PC-9 (cell line): ENCODE measurements around the gene CMTM3. TPM values are rescaled to one million over a fixed set of nuclear protein-coding genes. Genes with fewer than 3 reads are reported as not detected.

Experiments used
- BruUV-seq: library from RNA; stranded (reverse); fragments of 400-500 nt; replicated peaks from 2 replicates; lab custom pipeline; 2021; lab: Mats Ljungman, UMichigan
- CTCF ChIA-PET: fragments of 300-600 bp; sonication (Branson Sonifier 250); formaldehyde crosslinking; loops from one replicate; lab custom pipeline; 2022; ENCODE audit warnings: antibody characterized with exemption; lab: Charles Lee
- POLR2A ChIA-PET: fragments of 300-600 bp; sonication (Branson Sonifier 250); formaldehyde crosslinking; loops from one replicate; lab custom pipeline; 2022; ENCODE audit warnings: antibody characterized with exemption; ENCODE audit not compliant: unreplicated experiment; lab: Charles Lee
- DNase-seq, 2 experiments: peaks; one replicate each; pipeline versions ENCODE4 v3.0.0 to v3.0.0-alpha.2; 2015 to 2022; ENCODE audit warnings: mixed read lengths in 1 of 2
- H2AFZ ChIP-seq: fragments of 200-600 bp; sonication (generic); 2 replicates; pipeline ENCODE4 v1.8.1; 2017; ENCODE audit warnings: antibody characterized with exemption
- H3F3A ChIP-seq: fragments of 200-600 bp; sonication (generic); 2 replicates; pipeline ENCODE4 v1.8.1; 2017; ENCODE audit warnings: antibody characterized with exemption, mild to moderate bottlenecking, low read depth; ENCODE audit not compliant: insufficient read depth
- H3K27ac ChIP-seq: fragments of 200-600 bp; sonication (generic); 2 replicates; pipeline ENCODE4 v1.6.1; 2016; ENCODE audit warnings: mixed run types
- H3K27me3 ChIP-seq: fragments of 200-600 bp; sonication (generic); 2 replicates; pipeline ENCODE4 v1.6.1; 2016; ENCODE audit warnings: low read depth, mixed run types; ENCODE audit not compliant: insufficient read depth
- H3K36me3 ChIP-seq: fragments of 200-600 bp; sonication (generic); 2 replicates; pipeline ENCODE4 v1.6.1; 2016; ENCODE audit warnings: low read depth, mixed run types
- H3K4me1 ChIP-seq: fragments of 200-600 bp; sonication (generic); replicated peaks from 2 replicates; pipeline ENCODE4 v1.6.1; 2016; ENCODE audit warnings: mixed run types; ENCODE audit not compliant: insufficient read depth
- H3K4me2 ChIP-seq: fragments of 200-600 bp; sonication (generic); 2 replicates; pipeline ENCODE4 v1.6.1; 2017; ENCODE audit warnings: mixed run types
- H3K4me3 ChIP-seq: fragments of 200-600 bp; sonication (generic); 2 replicates; pipeline ENCODE4 v1.6.1; 2016; ENCODE audit warnings: mixed run types
- H3K79me2 ChIP-seq: fragments of 200-600 bp; sonication (generic); 2 replicates; pipeline ENCODE4 v1.6.1; 2017; ENCODE audit warnings: low read depth, mixed run types
- H3K9me2 ChIP-seq: fragments of 200-600 bp; sonication (generic); 2 replicates; pipeline ENCODE4 v1.8.1; 2017; ENCODE audit warnings: mild to moderate bottlenecking; ENCODE audit not compliant: insufficient read depth
- H3K9me3 ChIP-seq: fragments of 200-600 bp; sonication (generic); 2 replicates; pipeline ENCODE4 v1.8.1; 2016; ENCODE audit warnings: low read depth; ENCODE audit not compliant: insufficient read depth
- H4K20me1 ChIP-seq: fragments of 200-600 bp; sonication (generic); 2 replicates; pipeline ENCODE4 v1.8.1; 2017; ENCODE audit not compliant: insufficient read depth
- EZH2 ChIP-seq: fragments of 200-600 bp; sonication (generic); IDR thresholded peaks from 2 replicates; pipeline ENCODE4 v1.8.0; 2017; ENCODE audit warnings: antibody characterized with exemption, low read depth
- intact Hi-C: fragments of 100-400 bp; cut with micrococcal nuclease; formaldehyde crosslinking; loops from one replicate; pipeline ENCODE4 v1.10.0; 2022; ENCODE audit not compliant: unreplicated experiment
- total RNA-seq: library from RNA; stranded (reverse); gene quantifications from 2 replicates; pipeline ENCODE4 v1.2.3, GENCODE V29; 2021
- TF ChIP-seq, protein P1 (sequence below): fragments of 200-600 bp; sonication (generic); conservative IDR thresholded peaks from 2 replicates; pipeline ENCODE4 v1.6.1; 2017; ENCODE audit warnings: mixed run types, antibody characterized with exemption, mild to moderate bottlenecking, moderate library complexity

The CMTM3 gene
- total RNA-seq, 1 experiment from 2014 or later = 32.0 TPM

DNA sequence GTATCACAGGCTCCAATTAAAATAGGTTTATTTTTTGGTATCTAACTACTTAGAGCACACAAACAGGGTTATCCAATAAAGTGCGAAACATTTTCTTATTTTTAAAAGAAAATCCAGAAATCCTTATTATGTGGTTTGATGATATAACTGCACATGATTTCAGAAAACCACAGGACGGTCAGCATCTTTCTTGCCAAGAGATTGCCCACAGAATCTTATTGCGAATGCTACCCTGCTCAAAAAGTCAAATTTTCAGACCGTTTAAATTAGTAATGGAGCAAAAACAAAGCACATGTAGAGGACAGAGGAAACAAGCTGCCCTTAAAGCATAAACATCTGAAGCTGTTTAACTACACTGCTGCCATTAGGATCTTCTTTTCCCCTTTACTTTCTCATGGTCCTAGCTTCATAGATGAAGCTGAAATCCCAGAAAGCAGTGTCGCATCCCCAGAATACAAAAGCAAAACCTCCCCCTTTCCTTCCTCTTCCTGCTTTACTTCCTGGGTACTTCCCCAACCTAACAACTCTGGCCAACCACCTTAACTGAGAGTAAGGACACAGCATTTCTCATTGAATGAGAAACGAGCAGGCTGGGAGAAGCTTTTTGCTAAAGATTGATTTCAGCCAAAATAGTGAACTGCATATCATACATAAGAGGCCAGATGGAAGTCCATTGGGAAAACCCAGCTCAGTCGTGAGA, 48.3 kb downstream of the CMTM3 start:
- Histone ChIP-seq H3K9me2 (no peaks in the 10 kb centered on the region), H3K4me3 (no peak overlapping the region), H3K27ac (no peak overlapping the region), H2AFZ (no peak overlapping the region), H3F3A (peaks cover 7% of the 10 kb centered on the region; the same call in 1 of the 2 replicates), H3K36me3 (no peaks in the 10 kb centered on the region), H3K27me3 (no peaks in the 10 kb centered on the region), H4K20me1 (peaks cover 14% of the 10 kb centered on the region; the same call in 1 of the 2 replicates), H3K4me2 (no peak overlapping the region), H3K9me3 (no peaks in the 10 kb centered on the region), H3K4me1 (0 out of 2 replicates have a peak, but pooled peaks cover 4% of the 10 kb centered on the region), H3K79me2 (peaks cover 15% of the 10 kb centered on the region)
- CTCF ChIA-PET = no interaction called here
- DNase-seq = no peak
- TF ChIP-seq EZH2 = no peak
- TF ChIP-seq, protein P1, sequence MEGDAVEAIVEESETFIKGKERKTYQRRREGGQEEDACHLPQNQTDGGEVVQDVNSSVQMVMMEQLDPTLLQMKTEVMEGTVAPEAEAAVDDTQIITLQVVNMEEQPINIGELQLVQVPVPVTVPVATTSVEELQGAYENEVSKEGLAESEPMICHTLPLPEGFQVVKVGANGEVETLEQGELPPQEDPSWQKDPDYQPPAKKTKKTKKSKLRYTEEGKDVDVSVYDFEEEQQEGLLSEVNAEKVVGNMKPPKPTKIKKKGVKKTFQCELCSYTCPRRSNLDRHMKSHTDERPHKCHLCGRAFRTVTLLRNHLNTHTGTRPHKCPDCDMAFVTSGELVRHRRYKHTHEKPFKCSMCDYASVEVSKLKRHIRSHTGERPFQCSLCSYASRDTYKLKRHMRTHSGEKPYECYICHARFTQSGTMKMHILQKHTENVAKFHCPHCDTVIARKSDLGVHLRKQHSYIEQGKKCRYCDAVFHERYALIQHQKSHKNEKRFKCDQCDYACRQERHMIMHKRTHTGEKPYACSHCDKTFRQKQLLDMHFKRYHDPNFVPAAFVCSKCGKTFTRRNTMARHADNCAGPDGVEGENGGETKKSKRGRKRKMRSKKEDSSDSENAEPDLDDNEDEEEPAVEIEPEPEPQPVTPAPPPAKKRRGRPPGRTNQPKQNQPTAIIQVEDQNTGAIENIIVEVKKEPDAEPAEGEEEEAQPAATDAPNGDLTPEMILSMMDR = no peak
- POLR2A ChIA-PET = no interaction called here
- intact Hi-C loops = no loop called here
- BruUV-seq = no TSS peak

DNA sequence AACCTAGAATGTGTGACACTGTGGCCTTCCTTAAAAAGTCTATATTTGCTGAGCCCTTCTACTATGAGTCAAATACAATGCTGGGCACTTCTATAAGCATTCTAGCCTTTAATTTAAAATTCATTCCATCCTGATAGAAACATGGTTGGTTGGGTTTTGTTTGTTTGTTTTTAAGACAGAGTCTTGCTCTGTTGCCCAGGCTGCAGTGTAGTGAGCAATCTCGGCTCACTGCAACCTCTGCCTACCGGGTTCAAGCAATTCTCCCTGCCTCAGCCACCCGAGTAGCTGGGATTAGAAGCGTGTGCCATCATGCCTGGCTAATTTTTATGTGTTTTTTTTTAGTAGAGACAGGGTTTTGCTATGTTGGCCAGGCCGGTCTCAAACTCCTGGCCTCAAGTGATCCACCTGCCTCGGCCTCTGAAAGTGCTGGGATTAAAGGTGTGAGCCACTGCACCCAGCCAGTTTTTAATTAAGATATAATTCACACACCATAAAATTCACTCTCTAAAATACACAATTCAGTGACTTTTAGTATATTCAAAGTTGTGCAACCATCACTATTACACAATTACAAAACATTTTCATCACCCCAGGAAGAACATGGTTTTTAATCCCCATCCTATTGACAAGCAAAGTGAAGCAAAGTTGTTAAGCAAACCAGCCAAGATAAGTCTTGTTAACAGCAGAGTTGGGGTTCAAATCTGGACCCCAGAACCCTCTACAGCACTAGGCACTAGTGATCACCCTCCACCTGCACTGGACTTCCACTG, 49.3 kb downstream of the CMTM3 start:
- POLR2A ChIA-PET = no interaction called here
- DNase-seq = no peak
- H3K27me3 ChIP-seq = no peaks in the 10 kb centered on the region
- H3K4me2 ChIP-seq = no peak overlapping the region
- no peak overlapping the region for H3K4me3 ChIP-seq
- H3K4me1 ChIP-seq = 0 out of 2 replicates have a peak, but pooled peaks cover 4% of the 10 kb centered on the region
- peaks cover 22% of the 10 kb centered on the region for H3K79me2 ChIP-seq
- H3K27ac ChIP-seq = no peak overlapping the region
- no peak overlapping the region for H2AFZ ChIP-seq
- intact Hi-C loops = no loop called here
- no peaks in the 10 kb centered on the region for H3K9me3 ChIP-seq
- 0 out of 2 replicates have a peak, but pooled peaks cover 3% of the 10 kb centered on the region for H3F3A ChIP-seq
- peaks cover 14% of the 10 kb centered on the region; the same call in 1 of the 2 replicates for H4K20me1 ChIP-seq
- TF ChIP-seq EZH2 = no peak
- TF ChIP-seq, protein P1 = no peak
- no TSS peak for BruUV-seq
- CTCF ChIA-PET = no interaction called here
- no peaks in the 10 kb centered on the region for H3K9me2 ChIP-seq
- no peaks in the 10 kb centered on the region for H3K36me3 ChIP-seq

DNA sequence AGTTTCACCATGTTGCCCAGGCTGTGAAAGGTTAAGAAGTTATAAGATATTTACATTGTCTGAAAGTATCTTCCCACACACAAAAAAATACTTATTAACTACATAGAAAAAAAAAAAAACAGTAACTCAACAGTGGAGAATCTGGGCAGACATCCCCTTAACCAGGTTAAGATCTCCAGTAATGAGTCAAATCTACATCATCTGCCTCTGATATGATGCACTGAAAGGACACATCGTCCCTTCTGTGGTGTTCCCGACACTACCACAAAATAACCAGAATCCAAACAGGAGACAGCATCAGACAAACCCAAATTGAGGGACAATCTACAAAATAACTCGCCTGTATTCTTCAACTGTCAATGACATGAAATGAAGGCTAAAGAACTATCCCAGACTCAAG, 52.0 kb downstream of the CMTM3 start:
- H3K4me1 ChIP-seq = 0 out of 2 replicates have a peak, but pooled peaks cover 4% of the 10 kb centered on the region
- intact Hi-C loops = no loop called here
- H2AFZ ChIP-seq = no peak overlapping the region
- no peak overlapping the region for H3K4me2 ChIP-seq
- no peak for DNase-seq
- H3F3A ChIP-seq = 0 out of 2 replicates have a peak, but pooled peaks cover 3% of the 10 kb centered on the region
- no peaks in the 10 kb centered on the region; the same call in 1 of the 2 replicates for H4K20me1 ChIP-seq
- H3K4me3 ChIP-seq = no peak overlapping the region
- BruUV-seq = no TSS peak
- H3K27ac ChIP-seq = no peak overlapping the region
- no peaks in the 10 kb centered on the region for H3K36me3 ChIP-seq
- ChIA-PET POLR2A (no interaction called here), CTCF (interaction anchor here (1.1 kb wide), 1 partner anchor 48 kb away, joined by 3 read pairs; no protein-coding TSS in a partner anchor)
- H3K9me2 ChIP-seq = no peaks in the 10 kb centered on the region
- no peaks in the 10 kb centered on the region for H3K27me3 ChIP-seq
- TF ChIP-seq, protein P1 = no peak
- no peak for TF ChIP-seq EZH2
- H3K9me3 ChIP-seq = no peaks in the 10 kb centered on the region
- H3K79me2 ChIP-seq = peaks cover 35% of the 10 kb centered on the region
